ENCODE data around the gene ITGA8. TPM values are rescaled to one million over a fixed set of nuclear protein-coding genes. Genes with fewer than 3 reads are reported as not detected.

Gene ITGA8
- total and polyA plus RNA-seq, 7 experiments from 2014 or later, result not detected

DNA sequence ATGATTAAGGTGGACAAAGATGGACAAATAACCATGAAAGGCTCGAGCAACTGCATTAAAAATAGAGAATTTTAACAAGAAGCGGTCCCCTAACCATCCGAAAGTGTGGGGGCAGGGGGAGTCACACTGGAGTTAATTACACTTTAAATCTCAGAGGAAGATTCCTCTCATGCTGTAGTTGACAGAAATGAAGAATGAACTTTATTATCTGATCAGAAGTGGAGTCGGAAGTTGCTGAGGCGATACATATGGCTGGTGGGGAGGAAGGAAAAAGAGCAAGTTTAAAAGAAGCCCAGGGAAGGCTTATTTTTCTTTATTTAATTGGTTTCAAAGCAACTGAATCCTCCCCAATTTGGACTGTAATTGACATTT lies 246.3 kb downstream of the ITGA8 start:
- H3K4me1 ChIP-seq (ENCODE audit: control insufficient read depth in 2 of 2, insufficient read depth in 2 of 2, low read length in 2 of 2), result no peaks in the 10 kb centered on the region
- no peak for ATAC-seq

DNA sequence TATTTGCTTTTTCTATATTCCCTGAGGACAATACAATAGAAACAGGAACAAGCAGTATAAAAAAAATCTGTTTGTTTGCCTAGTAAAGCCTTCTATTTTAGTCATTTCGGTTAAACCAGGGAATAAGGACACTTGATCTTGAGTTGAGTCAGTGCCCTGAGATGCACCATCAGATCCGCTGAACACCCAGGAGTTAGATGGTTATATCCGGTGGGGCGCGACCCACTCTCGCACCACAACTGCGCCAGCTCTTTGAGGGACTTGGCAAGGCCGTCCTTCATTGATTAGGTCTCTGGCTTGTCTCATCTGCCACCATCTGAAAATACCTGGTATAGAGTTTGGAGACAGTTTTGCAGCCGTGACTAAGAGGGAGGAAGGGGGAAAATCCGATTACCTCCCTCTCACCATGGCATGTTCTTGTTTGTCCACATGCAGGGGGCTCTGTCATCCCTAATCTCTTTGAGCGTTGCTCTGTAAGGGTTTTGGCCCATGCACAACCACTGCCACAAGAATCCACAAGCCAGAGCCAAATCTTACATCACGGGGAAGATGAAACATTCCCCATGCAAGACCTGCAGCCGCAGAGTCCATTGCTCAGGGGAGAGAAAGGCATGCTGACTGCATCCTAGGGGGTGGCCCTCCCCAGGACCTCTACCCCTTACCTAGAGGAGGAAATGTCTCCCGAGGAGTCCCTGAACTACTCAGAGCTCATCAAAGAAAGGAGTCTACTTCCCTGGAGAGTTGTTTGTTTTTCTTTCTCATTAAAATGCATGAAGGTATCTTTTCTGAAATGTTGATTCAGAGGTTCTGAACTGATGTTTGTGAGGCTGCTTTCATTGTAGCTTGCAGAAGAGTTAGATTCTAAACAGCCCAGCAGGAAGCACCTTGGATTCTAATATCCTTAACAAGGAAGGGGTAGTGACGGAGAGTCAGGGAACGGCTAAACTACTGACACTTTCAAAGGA lies 247.0 kb downstream of the ITGA8 start:
- Mint-ChIP-seq H3K27me3 (peaks cover 11 to 51% (median 41%) of the 10 kb centered on the region in 5 donors), H3K27ac (no peak overlapping the region), H3K36me3 (peaks cover 0 to 4% (median 0%) of the 10 kb centered on the region in 5 donors), H3K4me1 (no peaks in the 10 kb centered on the region), H3K4me3 (no peak overlapping the region), H3K9me3 (peaks cover 0 to 4% (median 0%) of the 10 kb centered on the region in 11 donors)
- Histone ChIP-seq H3K9me3 (ENCODE audit: control insufficient read depth in 2 of 3, low read length in 3 of 3) (no peaks in the 10 kb centered on the region), H3K4me3 (ENCODE audit: low read length) (no peak overlapping the region), H3K4me1 (ENCODE audit: control insufficient read depth in 2 of 2, insufficient read depth in 2 of 2, low read length in 2 of 2) (no peaks in the 10 kb centered on the region), H3K36me3 (ENCODE audit: control insufficient read depth in 2 of 3, insufficient read depth in 3 of 3, low read length in 3 of 3) (no peaks in the 10 kb centered on the region), H3K27me3 (ENCODE audit: control insufficient read depth in 2 of 2, insufficient read depth in 2 of 2, low read length in 2 of 2) (no peaks in the 10 kb centered on the region), H3K27ac (ENCODE audit: low read depth, low read length) (no peak overlapping the region)
- DNase-seq (no peak), ATAC-seq (no peak)
- ChIA-PET CTCF (no interaction called here), POLR2A (no interaction called here)
- intact Hi-C loops (cut with micrococcal nuclease), result no loop called here

More for the DNA sequence above, 246.3 kb downstream of the ITGA8 start:
- H3K36me3 Mint-ChIP-seq, result peaks cover 0 to 4% (median 0%) of the 10 kb centered on the region in 5 donors
- intact Hi-C loops (cut with micrococcal nuclease), result no loop called here
- H3K27me3 Mint-ChIP-seq, result peaks cover 11 to 57% (median 41%) of the 10 kb centered on the region in 5 donors
- no peak overlapping the region for H3K27ac Mint-ChIP-seq
- H3K4me3 Mint-ChIP-seq, result no peak overlapping the region
- Histone ChIP-seq H3K27me3 (ENCODE audit: control insufficient read depth in 2 of 2, insufficient read depth in 2 of 2, low read length in 2 of 2) (no peaks in the 10 kb centered on the region), H3K36me3 (ENCODE audit: control insufficient read depth in 2 of 3, insufficient read depth in 3 of 3, low read length in 3 of 3) (no peaks in the 10 kb centered on the region), H3K9me3 (ENCODE audit: control insufficient read depth in 2 of 3, low read length in 3 of 3) (no peaks in the 10 kb centered on the region), H3K27ac (ENCODE audit: low read depth, low read length) (no peak overlapping the region), H3K4me3 (ENCODE audit: low read length) (no peak overlapping the region)
- ChIA-PET CTCF (no interaction called here), POLR2A (no interaction called here)
- no peak for DNase-seq
- no peaks in the 10 kb centered on the region for H3K4me1 Mint-ChIP-seq
- peaks cover 0 to 4% (median 0%) of the 10 kb centered on the region in 11 donors for H3K9me3 Mint-ChIP-seq

DNA sequence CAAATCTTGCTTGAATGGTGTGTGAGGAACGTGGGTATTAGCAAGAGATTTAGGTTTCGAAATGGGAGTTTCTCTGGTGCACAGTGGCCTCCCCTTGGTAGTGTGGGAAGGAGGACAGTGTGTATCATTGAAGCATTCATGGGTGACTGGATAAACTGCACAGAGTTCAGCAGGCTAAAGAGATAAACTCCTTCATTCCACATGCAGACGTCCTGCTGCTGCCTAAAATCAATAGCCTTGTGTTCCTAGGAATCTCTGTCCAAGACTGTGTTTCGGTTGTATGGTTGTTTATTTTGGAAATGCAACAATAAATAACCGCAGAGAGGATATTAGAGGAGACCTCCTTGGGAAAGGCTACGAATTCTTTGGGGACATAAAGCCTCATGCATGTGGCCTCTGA lies 247.7 kb downstream of the ITGA8 start:
- ChIA-PET CTCF (no interaction called here), POLR2A (no interaction called here)
- no peaks in the 10 kb centered on the region for H3K36me3 ChIP-seq (ENCODE audit: control insufficient read depth in 2 of 3, insufficient read depth in 3 of 3, low read length in 3 of 3)
- no peak overlapping the region for H3K27ac Mint-ChIP-seq
- peaks cover 0 to 4% (median 0%) of the 10 kb centered on the region in 11 donors for H3K9me3 Mint-ChIP-seq
- H3K4me3 ChIP-seq (ENCODE audit: low read length), result no peak overlapping the region
- H3K4me1 ChIP-seq (ENCODE audit: control insufficient read depth in 2 of 2, insufficient read depth in 2 of 2, low read length in 2 of 2), result no peaks in the 10 kb centered on the region
- peaks cover 0 to 4% (median 0%) of the 10 kb centered on the region in 5 donors for H3K36me3 Mint-ChIP-seq
- H3K27ac ChIP-seq (ENCODE audit: low read depth, low read length), result no peak overlapping the region
- DNase-seq (no peak), ATAC-seq (no peak)
- intact Hi-C loops (cut with micrococcal nuclease), result no loop called here
- H3K27me3 Mint-ChIP-seq, result peaks cover 8 to 55% (median 42%) of the 10 kb centered on the region in 5 donors
- no peaks in the 10 kb centered on the region for H3K9me3 ChIP-seq (ENCODE audit: control insufficient read depth in 2 of 3, low read length in 3 of 3)
- no peaks in the 10 kb centered on the region for H3K27me3 ChIP-seq (ENCODE audit: control insufficient read depth in 2 of 2, insufficient read depth in 2 of 2, low read length in 2 of 2)
- no peaks in the 10 kb centered on the region for H3K4me1 Mint-ChIP-seq
- no peak overlapping the region for H3K4me3 Mint-ChIP-seq

DNA sequence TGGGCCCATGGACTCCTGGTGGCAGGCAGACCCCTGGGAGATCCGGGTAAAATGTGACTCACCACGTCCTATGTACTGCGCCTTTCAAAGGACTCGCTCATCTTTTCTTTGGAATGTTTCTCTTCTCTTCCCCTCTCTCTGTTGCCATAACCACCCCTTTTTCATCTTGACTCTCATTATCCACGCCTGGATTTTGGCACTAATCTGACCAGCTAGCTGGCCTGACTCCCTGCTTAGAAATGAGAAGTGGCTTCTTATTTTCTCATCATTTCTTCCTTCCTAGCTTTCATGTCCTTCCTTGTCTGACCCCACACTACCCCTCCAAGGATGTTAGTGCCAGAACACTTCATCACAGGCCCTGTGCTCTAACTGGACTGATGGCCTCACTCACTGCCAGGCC lies 250.6 kb downstream of the ITGA8 start:
- Mint-ChIP-seq H3K36me3 (peaks cover 0 to 4% (median 3%) of the 10 kb centered on the region in 5 donors), H3K9me3 (peaks cover 0 to 10% (median 0%) of the 10 kb centered on the region in 11 donors), H3K27ac (no peak overlapping the region), H3K27me3 (peaks cover 5 to 68% (median 37%) of the 10 kb centered on the region in 5 donors), H3K4me1 (no peaks in the 10 kb centered on the region), H3K4me3 (no peak overlapping the region)
- Histone ChIP-seq H3K36me3 (ENCODE audit: control insufficient read depth in 2 of 3, insufficient read depth in 3 of 3, low read length in 3 of 3) (no peaks in the 10 kb centered on the region), H3K4me1 (ENCODE audit: control insufficient read depth in 2 of 2, insufficient read depth in 2 of 2, low read length in 2 of 2) (no peaks in the 10 kb centered on the region), H3K9me3 (ENCODE audit: control insufficient read depth in 2 of 3, low read length in 3 of 3) (no peaks in the 10 kb centered on the region), H3K4me3 (ENCODE audit: low read length) (no peak overlapping the region), H3K27me3 (ENCODE audit: control insufficient read depth in 2 of 2, insufficient read depth in 2 of 2, low read length in 2 of 2) (no peaks in the 10 kb centered on the region), H3K27ac (ENCODE audit: low read depth, low read length) (no peak overlapping the region)
- ChIA-PET CTCF (no interaction called here), POLR2A (no interaction called here)
- intact Hi-C loops (cut with micrococcal nuclease), result no loop called here
- ATAC-seq (no peak), DNase-seq (no peak)

DNA sequence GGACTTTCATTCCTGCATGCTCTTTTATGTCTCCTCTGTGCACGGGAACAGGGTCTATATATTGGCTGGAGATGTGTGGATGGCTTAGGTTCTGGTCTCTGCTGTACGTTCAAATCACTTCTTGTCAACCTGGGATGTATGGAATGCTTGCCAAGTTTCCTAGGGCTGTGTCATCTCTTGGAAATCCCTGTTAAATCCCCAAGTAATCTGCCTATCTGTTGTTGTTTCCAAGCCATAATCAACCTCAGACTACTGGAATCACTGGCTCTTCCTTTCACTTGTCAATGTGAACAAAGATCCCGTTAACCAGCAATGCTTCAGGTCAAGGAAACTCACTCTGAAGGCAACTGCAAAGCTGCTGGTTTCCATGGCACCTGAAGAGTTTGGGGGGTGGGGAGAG lies 255.3 kb downstream of the ITGA8 start:
- H3K27ac Mint-ChIP-seq, result peak overlapping the region in 1 of 9 donors; percentile 23
- intact Hi-C loops (cut with micrococcal nuclease), result no loop called here
- H3K27me3 ChIP-seq (ENCODE audit: control insufficient read depth in 2 of 2, insufficient read depth in 2 of 2, low read length in 2 of 2), result no peaks in the 10 kb centered on the region
- H3K9me3 Mint-ChIP-seq, result peaks cover 0 to 22% (median 5%) of the 10 kb centered on the region in 11 donors
- H3K36me3 ChIP-seq (ENCODE audit: control insufficient read depth in 2 of 3, insufficient read depth in 3 of 3, low read length in 3 of 3), result no peaks in the 10 kb centered on the region
- H3K4me3 ChIP-seq (ENCODE audit: low read length), result no peak overlapping the region
- DNase-seq, result no peak
- POLR2A ChIA-PET, result no interaction called here
- peaks cover 0 to 4% (median 3%) of the 10 kb centered on the region in 5 donors for H3K36me3 Mint-ChIP-seq
- H3K4me3 Mint-ChIP-seq, result no peak overlapping the region
- CTCF ChIA-PET, result no interaction called here
- H3K27me3 Mint-ChIP-seq, result peaks cover 2 to 52% (median 33%) of the 10 kb centered on the region in 5 donors
- H3K4me1 Mint-ChIP-seq, result peaks cover 0 to 6% (median 5%) of the 10 kb centered on the region in 7 donors
- no peaks in the 10 kb centered on the region for H3K9me3 ChIP-seq (ENCODE audit: control insufficient read depth in 2 of 3, low read length in 3 of 3)
- no peaks in the 10 kb centered on the region for H3K4me1 ChIP-seq (ENCODE audit: control insufficient read depth in 2 of 2, insufficient read depth in 2 of 2, low read length in 2 of 2)
- no peak overlapping the region for H3K27ac ChIP-seq (ENCODE audit: low read depth, low read length)
- no peak for ATAC-seq

Other genes starting within 250 kb of the ITGA8 start
- gene MINDY3, start 140.6 kb upstream of the ITGA8 start, total RNA-seq, result 10 to 100 TPM; 21.4 to 43.8 (median 37.4) TPM
- 1 to 10 TPM; 3.6 to 4.2 TPM for gene MINDY3, start 140.6 kb upstream of the ITGA8 start, polyA plus RNA-seq